Measurements from ENCODE around the gene MEGF11.

- TF ChIP-seq CTCF (IDR thresholded peaks at IDR 0.05), result no peak
- TF ChIP-seq EZH2phosphoT487 (IDR thresholded peaks at IDR 0.05), result no peak
- TF ChIP-seq EZH2 (IDR thresholded peaks at IDR 0.05), result no peak
Observed at GRCh38 chr15:66096688-66097058, 156.9 kb downstream of the MEGF11 start.

Measured in neural progenitor cell (in vitro differentiated cells).